ENCODE data around the gene SLC17A3.

Gene SLC17A3

DNA sequence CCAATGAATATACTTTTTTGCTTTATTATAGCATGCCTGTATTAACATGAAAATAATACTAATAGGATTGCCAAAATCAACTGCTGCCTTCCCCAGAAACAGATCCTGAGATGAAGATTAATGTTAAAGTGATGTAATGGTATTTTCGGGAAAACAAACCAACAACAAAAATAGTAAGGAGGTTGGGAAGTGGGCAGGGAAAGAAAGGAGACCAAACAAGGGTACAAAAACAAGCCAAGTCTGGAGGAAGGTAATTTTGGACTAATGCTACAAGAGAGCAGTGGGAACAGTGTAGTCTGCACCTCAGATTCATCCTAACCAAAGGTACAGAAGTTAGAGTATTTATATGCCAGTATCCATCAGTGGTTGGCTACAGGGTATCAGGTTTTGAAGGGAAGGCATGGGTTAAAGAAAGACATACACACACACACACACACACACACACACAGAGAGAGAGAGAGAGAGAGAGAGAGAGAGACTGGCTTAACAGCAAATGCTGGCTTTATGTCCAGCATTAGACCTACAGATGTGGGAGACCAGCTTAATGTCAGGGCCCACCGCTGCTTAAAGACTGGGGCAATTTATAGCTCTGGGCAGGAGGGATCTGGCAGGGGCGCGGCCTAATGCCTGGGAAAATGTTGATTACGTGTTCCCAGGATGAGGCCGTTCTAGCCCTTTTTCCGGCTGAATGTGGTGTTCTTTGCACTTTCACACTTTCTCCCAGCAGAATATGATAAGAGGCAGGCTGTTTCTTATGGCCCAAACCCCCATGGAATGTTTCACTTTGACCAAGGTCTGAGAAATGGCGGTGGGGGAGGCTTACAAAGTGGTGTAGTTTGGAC is 38.4 kb downstream of the SLC17A3 start:
- DNase-seq: no peak

DNA sequence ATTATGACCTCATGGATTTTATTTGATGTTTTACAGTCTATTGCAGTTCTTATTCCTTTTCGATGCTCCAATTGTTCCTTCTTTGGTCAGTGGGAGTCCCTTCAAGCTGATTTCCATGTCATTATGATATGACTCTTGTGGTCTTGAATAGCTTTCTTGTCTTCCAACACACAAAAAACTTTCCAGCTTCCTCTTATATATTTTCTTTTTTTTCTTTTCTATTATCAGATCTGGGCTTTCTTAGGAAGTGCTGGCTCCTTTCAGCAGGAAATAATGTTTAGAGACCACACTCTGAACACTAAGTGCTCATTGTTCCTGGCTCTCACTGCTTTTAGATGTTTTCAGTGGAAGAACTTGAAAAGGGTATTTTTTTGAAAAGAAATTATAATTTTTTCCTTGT is 39.1 kb downstream of the SLC17A3 start:
- DNase-seq: no peak

DNA sequence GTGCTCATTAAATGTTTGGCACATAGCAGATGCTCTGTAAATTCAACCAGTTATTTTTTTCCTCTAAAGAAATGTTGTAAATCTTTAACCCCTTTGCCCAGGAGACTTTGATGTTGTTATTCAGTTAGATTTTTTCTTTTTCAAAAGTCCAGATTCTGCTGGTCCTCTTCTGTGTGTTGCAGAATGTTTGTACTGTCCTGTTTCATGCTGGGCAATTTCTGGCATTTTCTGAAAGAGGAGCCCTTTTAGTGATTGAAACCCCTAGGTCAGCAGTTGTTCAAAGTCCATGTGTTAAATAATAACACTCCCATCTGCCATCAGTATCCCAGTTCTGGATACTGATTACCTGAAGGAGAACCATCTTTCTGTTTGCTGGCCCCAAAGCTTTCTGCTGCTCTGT is 40.9 kb downstream of the SLC17A3 start:
- DNase-seq: no peak

DNA sequence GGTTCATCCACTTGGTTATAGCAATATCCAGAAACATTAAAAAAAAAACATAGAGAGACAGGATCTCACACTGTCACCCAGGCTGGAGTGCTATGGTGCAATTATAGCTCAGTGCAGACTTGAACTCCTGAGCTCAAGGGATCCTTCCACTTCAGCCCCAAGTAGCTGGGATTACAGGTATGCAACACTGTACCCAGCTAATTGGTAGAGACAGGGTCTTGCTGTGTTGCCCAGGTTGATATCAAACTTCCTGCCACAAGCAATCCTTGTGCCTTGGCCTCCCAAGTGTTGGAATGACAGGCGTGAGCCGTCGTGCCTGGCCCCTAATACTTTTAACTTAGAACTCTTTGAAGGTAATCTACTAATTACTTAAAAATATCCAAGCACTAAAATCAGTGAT is 41.4 kb downstream of the SLC17A3 start:
- DNase-seq: no peak

DNA sequence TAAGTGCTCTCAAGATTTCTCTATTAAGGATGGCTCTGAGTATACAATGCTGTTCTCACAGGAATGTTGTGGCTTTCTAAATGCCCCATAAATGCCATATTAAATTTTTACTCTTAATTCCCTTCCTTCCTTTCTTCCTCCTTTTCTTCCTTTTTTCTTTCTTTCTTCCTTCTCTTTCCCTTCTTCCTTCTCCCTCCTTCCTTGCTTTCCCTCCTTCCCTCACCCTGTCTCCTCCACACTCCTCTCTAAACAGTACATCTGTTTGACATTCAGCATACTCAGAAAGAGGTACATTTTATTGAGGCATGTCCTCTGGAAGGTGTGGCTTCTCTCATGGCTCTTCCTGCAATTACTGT is 41.8 kb downstream of the SLC17A3 start:
- no peak for DNase-seq

DNA sequence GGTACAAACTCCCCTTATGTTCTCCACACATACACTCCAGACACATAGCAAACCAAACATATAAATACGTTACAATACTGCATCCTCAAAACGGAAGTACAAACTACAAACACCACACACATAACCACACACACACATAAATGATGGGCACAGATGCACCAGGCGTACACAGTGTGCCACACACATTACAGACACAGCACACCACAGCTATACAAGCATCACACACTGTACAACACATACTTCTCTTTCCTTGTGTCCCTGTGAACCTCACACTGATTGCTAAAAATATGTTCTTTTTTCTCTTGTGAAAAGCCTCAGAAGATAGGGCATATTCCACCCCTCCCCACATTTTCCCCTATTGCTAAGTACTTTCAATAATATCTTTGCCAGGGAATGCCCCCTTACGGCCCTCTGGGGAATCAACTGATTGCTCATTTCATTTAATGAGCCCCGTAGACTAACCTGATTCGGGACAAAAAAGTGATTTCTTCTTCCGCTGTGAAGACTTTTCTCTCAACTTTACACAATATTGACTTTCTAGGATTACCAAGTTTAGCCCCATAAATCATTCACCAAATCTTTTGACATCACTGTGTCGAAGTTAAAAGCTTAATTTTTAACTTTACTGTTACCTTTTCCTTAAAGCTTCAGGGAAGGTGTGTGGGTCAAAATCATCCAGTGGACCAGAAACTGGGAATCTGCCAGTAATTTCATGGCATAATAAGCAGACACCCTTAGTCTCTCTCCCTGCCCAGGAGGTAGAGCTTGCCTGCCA is 42.3 kb downstream of the SLC17A3 start, which contains the start of gene SLC17A1:
Gene SLC17A1, minus strand, starts transcription at position 521 of the 775 bp plus-strand sequence. CDS start 1,495 bp downstream, outside the sequence.
- no peak for DNase-seq

DNA sequence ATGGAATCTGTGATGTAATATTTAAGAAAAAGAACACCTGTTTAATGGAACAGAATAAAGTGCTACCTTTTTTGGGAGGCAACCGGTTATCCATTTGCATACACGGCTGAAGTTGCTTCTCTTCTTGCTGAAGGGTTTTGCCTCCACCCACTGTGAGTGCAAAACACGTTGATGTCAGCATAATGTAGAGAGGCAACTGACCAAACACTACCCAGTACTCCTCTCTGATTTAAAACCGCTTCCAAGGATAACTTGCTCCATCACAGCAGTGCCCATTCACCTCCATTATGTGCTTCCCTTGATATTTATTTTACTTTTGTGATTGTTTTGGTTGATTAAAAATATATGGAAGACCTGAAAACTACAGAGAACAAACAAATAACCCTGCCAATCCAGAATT is 43.6 kb downstream of the SLC17A3 start:
- DNase-seq: no peak

DNA sequence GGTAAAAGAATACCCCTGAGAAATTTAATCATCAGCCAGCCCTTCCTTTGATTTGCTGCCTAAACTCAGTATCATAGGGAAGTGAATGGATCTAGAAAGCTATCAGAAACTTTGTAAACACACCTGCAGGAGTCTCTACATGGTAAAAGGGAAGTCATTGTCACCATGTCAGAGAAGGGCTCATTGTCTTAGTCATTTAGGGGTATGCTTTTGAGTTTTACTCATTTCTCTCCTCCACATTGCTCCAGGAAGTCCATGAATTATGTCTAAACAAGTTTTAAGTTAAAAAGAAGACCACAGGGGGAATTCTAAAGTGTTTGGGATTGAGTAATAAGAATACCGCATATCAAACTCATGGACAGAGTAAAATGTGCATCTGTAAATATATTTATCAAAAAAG is 44.7 kb downstream of the SLC17A3 start:
- DNase-seq: no peak

DNA sequence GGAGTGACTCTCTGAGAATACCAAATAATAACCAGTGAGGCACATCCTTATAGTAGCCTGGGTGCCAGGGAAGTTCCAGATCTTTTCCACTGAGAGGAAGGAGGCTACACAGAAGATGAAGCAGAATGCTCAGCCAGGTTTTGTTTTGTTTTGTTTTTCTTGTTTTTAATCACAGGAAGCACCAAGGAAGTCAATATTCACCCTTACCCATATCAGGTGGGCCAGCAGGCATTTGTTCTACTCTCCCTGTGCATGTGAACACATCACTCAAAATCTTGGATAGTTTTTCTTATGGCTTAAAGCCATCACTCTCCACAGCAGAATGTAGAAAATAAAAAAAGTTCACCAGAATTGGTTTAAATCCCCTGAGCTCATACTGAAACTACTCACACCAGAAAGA is 52.7 kb downstream of the SLC17A3 start:
- no peak for DNase-seq

DNA sequence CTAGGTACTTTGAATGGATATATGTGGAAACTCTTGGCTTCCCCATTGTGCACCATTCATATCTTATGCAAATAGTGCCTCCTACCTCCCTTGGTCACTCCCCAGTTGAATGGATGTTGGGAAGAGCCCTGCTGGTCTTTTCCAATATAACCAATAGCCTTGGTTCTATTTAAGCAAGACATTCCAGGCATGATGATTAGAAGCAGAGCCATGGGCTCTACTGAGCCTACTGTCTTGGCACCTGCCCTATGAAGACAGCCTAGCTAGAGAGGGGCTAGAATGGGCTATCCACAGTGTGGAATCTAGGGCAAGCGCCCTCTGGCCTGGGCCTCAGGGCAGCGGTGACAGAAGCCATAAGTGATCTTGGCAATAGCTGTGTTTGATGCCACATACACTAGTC is 57.8 kb downstream of the SLC17A3 start:
- DNase-seq: no peak

DNA sequence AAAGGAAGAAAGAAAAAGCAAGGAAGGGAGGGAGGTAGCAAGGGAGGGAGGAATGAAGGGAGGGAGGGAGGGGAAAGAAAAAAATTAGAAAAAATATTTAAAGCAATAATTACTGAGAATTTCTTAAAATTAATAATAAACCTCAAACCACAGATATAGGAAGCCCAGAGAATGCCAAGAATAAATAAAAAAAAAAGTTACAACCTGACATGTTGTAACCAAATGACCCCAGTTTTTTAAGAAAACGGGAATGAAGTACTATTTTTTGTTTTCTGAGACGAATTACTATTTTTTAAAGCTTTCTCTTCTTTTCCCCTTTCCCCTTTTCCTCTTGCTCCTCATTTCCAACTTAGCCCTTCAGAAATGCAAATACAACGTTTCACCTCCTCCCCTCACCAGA is 58.8 kb downstream of the SLC17A3 start:
- DNase-seq: no peak

DNA sequence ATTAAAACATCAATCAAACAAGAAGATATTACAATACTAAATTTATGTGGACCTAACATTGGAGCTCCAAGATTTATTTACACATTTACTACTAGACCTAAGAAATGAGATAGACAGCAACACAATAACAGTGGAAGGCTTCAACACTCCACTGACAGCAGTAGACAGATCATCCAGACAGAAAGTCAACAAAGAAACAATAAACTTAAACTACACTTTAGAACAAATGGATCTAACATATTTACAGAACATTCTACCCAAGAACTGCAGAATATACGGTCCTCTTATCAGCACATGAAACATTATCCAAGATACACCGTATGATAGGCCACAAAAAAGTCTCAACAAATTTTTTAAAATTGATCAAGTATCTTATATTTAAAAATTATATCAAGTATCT is 69.2 kb downstream of the SLC17A3 start:
- no peak for DNase-seq

DNA sequence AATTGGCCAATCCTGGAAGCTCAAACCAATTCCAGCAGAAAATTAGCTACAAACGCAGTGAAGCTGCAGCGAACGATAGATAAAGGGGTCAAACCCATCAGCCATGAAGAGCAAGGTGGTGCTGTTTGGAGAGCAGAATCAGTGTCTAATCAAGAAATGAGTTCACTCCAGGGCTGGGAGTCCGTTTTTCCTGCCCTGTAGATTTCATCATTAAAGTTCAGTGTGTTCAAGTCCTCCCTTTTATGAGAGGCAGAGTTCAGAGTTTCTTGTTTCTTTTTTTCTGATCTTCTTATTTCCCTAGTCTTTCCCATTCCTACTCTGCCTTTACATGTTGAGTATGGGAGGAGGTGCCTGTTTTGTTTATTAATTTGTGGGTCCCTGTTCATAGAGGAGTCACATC is 72.6 kb downstream of the SLC17A3 start:
- no peak for DNase-seq

All from CD4-positive, alpha-beta T cell treated with Interferon alpha-2 for 1 hour (primary cell).